Measurements from ENCODE around the gene SGCB. TPM values are rescaled to one million over a fixed set of nuclear protein-coding genes. Genes with fewer than 3 reads are reported as not detected.

The SGCB gene
- total RNA-seq, 1 donor from 2014 or later: 51.8 TPM

GRCh38 chr4:51995647-51996220 lies 42.4 kb downstream of the SGCB start:
- H3K4me1 ChIP-seq: peaks cover 20% of the 10 kb centered on the region
- Mint-ChIP-seq H3K4me3 (no peak overlapping the region), H3K36me3 (no peaks in the 10 kb centered on the region), H3K27ac (no peak overlapping the region), H3K27me3 (ENCODE audit: insufficient read depth, low read depth) (peaks cover 2% of the 10 kb centered on the region), H3K9me3 (peaks cover 10% of the 10 kb centered on the region), H3K4me1 (peaks cover 8% of the 10 kb centered on the region)
- H3K9ac ChIP-seq: no peak overlapping the region
- H4K20me1 ChIP-seq (ENCODE audit: low read depth): no peaks in the 10 kb centered on the region
- H3K4me3 ChIP-seq: no peak overlapping the region
- peak; percentile 13 for DNase-seq (ENCODE audit: low spot score)
- no peak overlapping the region for H3K27ac ChIP-seq
- no peaks in the 10 kb centered on the region for H3K36me3 ChIP-seq
- TF ChIP-seq EZH2 (IDR thresholded peaks at IDR 0.05) (no peak), CTCF (IDR thresholded peaks at IDR 0.05) (no peak), EZH2phosphoT487 (IDR thresholded peaks at IDR 0.05) (no peak)
- peaks cover 4% of the 10 kb centered on the region for H3F3A ChIP-seq (ENCODE audit: low read depth)
- H2AFZ ChIP-seq (replicated peaks): peak overlapping the region; percentile 76
- H3K27me3 ChIP-seq: no peaks in the 10 kb centered on the region
- H3K4me2 ChIP-seq: no peak overlapping the region
- H3K9me3 ChIP-seq (ENCODE audit: low read depth): no peaks in the 10 kb centered on the region
- no peaks in the 10 kb centered on the region for H3K79me2 ChIP-seq (ENCODE audit: low read depth)

Small RNA genes within 50 kb of the gene (small RNA-seq; reads per million reads assigned to genes)
- gene AC104784.1: not detected

Other genes with a start within 250 kb of the SGCB start
- gene DCUN1D4, start 195.1 kb downstream of the SGCB start, total RNA-seq (ENCODE audit: low replicate concordance): 98.7 and 180 TPM in 2 replicates
- gene LRRC66, start 17.9 kb downstream of the SGCB start, total RNA-seq (ENCODE audit: low replicate concordance): 0.40 and 1.0 TPM in 2 replicates
- gene SPATA18, start 13.0 kb upstream of the SGCB start, total RNA-seq (ENCODE audit: low replicate concordance): 5.4 and 7.2 TPM in 2 replicates

Data from neural progenitor cell (in vitro differentiated cells).